COLO668 (cell line): ENCODE data around the gene SHLD1.

Source experiments
- DNase-seq: peaks from one replicate; lab custom pipeline; 2025; ENCODE audit not compliant: unreplicated experiment; lab: John Stamatoyannopoulos, UW

Gene SHLD1

GRCh38 chr20:5845681-5846615, 95.7 kb downstream of the SHLD1 start:
- no peak for DNase-seq

- peak; percentile 32 for DNase-seq
These were observed 98.7 kb downstream of the SHLD1 start for GRCh38 chr20:5848711-5849505.

GRCh38 chr20:5855939-5856338, 105.7 kb downstream of the SHLD1 start:
- no peak for DNase-seq

GRCh38 chr20:5859608-5860007, 109.4 kb downstream of the SHLD1 start:
- DNase-seq: no peak

- DNase-seq: no peak
These were observed 112.5 kb downstream of the SHLD1 start for GRCh38 chr20:5862703-5863039.

GRCh38 chr20:5863040-5863833, 113.0 kb downstream of the SHLD1 start:
- no peak for DNase-seq

- DNase-seq: no peak
These were observed 114.2 kb downstream of the SHLD1 start for GRCh38 chr20:5864428-5864827.

GRCh38 chr20:5864873-5865587, 114.8 kb downstream of the SHLD1 start:
- no peak for DNase-seq

- DNase-seq: no peak
These were observed 115.4 kb downstream of the SHLD1 start for GRCh38 chr20:5865604-5866003.

GRCh38 chr20:5870568-5870981, 120.4 kb downstream of the SHLD1 start:
- DNase-seq: no peak

- no peak for DNase-seq
These were observed 121.5 kb downstream of the SHLD1 start for GRCh38 chr20:5871459-5872410.

GRCh38 chr20:5877128-5877527, 126.9 kb downstream of the SHLD1 start:
- DNase-seq: no peak

- DNase-seq: no peak
These were observed 130.1 kb downstream of the SHLD1 start for GRCh38 chr20:5880326-5880725.

- no peak for DNase-seq
These were observed 131.5 kb downstream of the SHLD1 start for GRCh38 chr20:5881703-5882102.

- no peak for DNase-seq
These were observed 132.0 kb downstream of the SHLD1 start for GRCh38 chr20:5882166-5882565.

GRCh38 chr20:5884465-5885335, 134.5 kb downstream of the SHLD1 start:
- DNase-seq: no peak

- no peak for DNase-seq
These were observed 135.7 kb downstream of the SHLD1 start for GRCh38 chr20:5885866-5886265.

- DNase-seq: peak; percentile 60
These were observed 136.6 kb downstream of the SHLD1 start for GRCh38 chr20:5886788-5887187.

- DNase-seq: peak; percentile 79
These were observed 137.2 kb downstream of the SHLD1 start for GRCh38 chr20:5887386-5887785.
